HG02870 (cell line): ENCODE data around the gene GPD2.
"Not testable (repeated sequence)": the region's sequence is repeated elsewhere in the genome, so short reads cannot be mapped to it uniquely, and the experiment has no call there.

Experiments used
- ATAC-seq: cut with Tn5 transposase; IDR thresholded peaks from one replicate; pipeline ENCODE4 v1.9.1; 2021; ENCODE audit warnings: mild to moderate bottlenecking, moderate library complexity; ENCODE audit not compliant: unreplicated experiment

GPD2 gene

DNA sequence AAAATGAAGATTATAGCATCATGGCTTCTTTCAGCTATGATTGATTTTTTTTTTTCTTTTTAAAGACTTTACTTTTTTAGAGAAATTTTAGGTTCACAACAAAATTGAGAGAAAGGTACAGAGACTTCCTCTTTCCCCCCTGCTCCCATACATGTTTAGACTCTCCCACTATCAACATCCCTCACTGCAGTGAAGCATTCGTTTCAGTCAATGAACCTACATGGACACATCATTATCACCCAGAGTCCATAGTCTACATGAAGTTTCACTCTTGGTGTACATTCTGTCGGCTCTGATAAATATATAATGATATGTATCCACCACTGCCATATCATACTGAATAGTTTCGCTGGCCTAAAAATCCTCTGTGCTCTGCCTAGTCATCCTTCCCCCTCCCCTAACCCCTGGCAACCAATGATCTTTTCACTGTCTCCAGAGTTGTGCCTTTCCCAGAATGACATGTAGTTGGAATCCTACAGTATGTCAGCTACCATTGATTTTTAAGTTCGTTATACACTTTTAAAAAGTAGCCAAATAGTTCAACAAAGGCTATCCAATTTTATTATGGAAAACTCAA lies 86.8 kb downstream of the GPD2 start:
- ATAC-seq: no peak

- ATAC-seq: peak; percentile 97
Observed at GRCh38 chr2:156526950-156527636, 90.9 kb downstream of the GPD2 start.

DNA sequence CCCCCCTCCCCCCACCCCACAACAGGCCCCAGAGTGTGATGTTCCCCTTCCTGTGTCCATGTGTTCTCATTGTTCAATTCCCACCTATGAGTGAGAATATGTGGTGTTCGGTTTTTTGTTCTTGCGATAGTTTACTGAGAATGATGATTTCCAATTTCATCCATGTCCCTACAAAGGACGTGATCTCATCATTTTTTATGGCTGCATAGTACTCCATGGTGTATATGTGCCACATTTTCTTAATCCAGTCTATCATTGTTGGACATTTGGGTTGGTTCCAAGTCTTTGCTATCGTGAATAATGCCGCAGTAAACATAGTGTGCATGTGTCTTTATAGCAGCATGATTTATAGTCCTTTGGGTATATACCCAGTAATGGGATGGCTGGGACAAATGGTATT lies 92.4 kb downstream of the GPD2 start:
- not testable (repeated sequence) for ATAC-seq

GRCh38 chr2:156532989-156533388 lies 96.8 kb downstream of the GPD2 start:
- peak; percentile 47 for ATAC-seq

GRCh38 chr2:156536534-156536933 lies 100.4 kb downstream of the GPD2 start:
- ATAC-seq: no peak

DNA sequence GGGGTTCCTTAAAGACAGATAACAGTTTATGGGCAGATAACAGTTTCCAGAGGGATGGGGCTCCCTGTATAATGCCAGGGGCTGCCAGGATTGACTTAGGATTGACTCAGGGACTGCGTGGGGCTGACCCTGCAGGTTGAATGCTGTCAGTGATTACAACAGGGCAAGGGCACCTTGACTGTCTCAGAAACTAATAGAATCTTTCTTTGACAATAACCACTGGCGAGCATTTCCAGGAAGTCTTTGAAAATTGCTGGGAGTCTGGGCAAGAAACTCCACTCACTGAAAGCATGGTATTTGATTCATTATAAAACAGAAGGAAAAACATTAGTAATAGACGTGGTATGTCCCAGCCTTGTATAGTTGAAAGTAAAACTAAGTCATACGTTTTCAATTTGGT lies 101.0 kb downstream of the GPD2 start:
- no peak for ATAC-seq

DNA sequence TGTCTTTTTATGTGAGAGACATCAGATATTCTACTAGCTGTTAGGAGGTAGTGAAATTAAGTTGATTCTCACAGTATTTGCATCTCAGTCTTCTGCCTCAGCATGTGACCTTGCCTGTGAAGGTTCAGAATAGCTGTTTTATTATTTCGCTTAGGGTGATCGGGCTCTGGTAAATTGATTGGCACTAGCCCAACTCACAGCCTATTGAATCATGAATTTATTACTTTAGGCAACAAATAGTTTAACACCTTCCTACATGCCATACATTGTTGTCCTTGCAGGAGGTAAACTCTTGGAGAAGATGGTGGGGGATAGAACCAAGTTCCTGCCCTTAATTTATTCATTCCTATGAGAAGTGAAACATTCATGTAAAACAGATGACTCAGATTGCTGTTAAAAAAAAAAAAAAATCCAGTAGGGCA lies 101.9 kb downstream of the GPD2 start:
- peak; percentile 57 for ATAC-seq

DNA sequence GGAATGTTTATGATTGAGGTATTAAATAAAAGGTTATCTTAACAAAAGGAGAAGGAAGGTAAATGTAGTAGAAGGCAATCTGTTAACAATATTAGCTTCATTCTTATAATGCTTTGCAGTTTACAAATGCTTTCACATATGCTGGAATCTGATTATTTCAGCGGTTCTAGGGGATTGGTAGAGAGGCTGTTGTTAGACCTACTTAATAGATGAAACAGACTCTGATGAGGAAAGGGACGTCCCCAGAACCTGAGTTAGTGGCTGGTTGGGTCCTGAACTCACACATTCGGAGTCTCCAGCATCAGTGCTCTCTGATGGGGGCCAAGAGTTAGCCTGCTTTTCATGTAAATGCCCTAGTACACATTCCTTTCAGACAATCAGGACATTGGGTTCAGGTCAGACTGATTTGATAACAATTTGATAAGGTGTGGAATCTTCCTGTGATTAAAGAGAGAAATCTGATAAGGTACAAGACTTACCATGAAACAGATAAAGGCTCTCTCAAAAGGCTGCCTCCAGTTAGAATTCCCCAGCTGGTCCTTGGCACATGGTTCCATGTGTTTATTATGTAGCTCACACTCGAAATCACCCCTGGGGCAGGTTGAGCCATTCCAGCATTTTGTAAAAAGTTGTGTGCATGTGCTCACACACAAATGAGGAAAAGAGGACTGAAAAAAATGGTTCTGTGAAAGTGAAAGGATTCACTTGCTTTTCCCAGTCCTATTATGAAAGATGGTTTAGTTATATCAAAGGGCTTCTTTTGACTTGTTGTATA lies 103.1 kb downstream of the GPD2 start:
- no peak for ATAC-seq

- no peak for ATAC-seq
Observed at GRCh38 chr2:156540706-156541105, 104.5 kb downstream of the GPD2 start.

DNA sequence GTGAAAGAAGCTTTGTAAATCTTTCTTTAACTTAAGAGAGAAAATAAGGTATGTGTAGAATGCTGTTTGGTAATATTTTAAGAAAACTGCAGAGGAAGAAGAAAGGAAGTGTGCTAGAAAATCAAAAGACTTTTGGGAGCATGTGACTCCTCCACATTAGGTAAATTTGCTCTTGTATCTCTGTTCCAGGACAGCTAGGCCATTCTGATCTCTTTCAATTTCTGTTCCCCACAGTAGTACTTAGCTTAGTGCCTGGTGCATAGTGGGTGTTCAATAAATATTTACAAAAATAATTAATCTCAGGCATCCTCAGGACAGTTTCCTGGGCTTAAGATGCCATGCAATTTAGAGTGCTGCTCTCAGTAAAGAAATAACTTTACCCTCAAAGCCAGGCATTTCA lies 105.0 kb downstream of the GPD2 start:
- ATAC-seq: peak; percentile 32

DNA sequence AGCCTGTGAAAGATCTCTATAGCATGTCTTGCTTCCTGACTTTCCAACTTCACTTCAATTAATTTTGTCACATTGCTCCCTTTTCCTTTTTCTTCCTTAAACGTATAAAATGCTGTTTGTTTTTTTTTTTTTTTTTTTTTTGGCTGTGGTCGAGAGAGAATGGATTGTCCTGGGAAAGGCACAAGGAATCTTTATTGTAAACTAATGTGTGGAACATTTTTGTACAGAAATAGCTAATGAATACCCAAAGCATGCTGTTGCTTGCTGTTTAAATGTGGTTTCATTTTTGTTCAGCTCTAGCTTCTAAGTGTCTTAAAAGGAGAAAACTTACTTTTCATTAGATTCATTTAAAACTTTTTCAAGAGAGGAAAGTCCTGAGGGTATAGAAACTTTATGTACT lies 105.5 kb downstream of the GPD2 start:
- ATAC-seq: no peak

GRCh38 chr2:156548413-156548812 lies 112.2 kb downstream of the GPD2 start:
- no peak for ATAC-seq

DNA sequence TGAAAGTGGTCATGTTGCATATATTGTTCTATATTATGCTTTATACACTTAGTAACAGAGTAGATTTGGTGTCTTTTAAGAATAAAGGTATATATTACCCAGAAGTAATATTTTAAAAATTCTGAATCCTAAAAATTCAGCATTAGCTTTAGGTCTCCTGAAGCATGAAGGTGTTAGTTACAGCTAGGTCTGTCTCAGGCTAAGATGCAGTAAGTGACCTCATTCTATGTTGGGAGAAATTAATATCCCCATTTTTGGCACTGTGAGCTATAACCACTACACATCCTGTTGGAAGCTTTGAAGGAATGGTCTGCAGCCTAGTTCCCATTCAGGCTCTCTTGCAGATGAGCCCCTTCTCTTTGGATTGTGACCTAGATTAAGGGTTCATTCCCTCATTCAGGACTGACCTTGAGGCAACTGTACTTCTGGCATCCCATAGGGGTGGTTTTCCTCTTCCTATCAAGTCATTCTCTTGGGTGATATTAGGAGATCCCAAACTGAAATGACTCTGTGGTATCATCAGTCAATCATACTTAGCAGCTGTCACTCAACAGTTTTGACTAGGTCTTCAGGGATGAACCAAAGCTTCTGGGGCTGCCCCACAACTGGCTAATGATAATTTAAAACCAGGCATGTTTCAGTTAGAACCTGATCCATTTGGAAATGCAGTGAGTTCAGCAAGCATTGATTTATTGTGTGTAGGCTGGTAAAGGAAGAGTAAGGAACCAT lies 117.7 kb downstream of the GPD2 start:
- no peak for ATAC-seq

DNA sequence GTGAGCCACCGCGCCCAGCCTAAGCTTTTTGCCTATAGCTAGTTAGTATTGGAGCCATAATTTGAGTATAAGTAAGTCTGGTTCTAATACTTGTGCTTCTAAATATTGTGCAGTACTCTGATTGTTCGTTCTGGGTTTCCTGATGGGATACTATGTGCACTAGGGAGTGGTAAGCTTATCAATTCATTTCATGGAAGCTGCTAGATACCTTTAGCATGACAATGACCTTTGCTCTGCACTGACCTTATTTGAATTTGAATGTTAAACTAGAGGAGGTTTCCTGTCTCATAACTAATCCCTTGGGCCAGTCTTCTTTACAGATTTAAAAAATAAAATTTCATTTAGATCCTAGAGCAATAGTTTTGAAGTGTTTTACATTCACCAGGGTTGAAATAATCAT lies 125.1 kb downstream of the GPD2 start:
- no peak for ATAC-seq

DNA sequence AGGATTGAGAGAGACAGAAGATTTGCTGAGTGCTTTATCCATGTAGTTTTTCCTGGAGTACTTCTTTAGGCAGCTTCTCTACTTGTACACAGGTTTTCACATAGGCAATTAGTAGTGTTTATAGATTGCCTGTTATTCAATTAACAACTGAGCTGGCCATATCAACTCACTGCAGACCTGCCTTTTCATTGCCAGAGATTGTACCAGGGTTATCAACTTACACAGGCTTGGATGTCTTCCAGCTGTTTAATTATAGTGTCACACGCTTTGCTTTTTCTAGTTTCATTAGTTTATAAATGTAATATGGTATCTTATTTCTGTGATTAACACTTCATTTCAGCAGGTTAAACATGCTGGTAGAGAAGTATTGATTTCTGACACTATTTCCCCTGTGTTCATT lies 125.9 kb downstream of the GPD2 start:
- no peak for ATAC-seq

DNA sequence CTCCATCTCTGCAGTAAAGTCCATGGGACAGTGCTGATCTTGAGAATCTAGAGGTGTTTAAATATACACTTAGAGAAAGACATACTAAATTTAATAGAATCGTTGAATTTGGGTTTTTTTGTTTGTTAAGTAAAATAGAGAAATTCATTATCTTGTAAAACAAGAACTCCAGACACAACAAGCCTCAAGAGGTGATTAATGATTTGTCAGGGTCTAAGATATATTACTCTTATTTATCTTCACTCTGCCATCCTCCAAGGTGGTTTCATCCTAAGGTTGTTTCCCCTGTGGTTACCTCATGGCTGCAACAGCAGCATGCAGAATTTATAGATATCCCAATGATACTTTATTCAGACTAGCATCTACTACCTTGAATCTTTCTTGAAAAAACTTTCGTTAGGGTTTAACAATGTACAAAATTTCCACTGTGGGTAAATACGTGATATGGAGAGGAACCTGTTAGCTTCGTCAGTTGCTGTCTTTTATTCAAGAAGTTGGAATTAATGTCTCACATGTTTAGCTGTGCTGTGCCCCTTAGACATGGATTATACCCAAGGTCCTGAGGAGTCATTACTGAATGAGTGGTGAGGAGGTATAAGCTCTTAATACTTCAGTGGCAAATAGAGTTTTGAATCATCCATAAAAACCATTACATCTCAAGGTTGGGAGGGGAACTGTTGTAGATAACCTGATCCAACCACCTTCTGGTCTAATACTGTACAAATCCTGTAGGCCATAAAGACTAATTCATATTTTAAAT lies 128.0 kb downstream of the GPD2 start:
- ATAC-seq: no peak

- no peak for ATAC-seq
Observed at GRCh38 chr2:156565066-156565710, 129.0 kb downstream of the GPD2 start.

- peak; percentile 73 for ATAC-seq
Observed at GRCh38 chr2:156573710-156574109, 137.5 kb downstream of the GPD2 start.

- no peak for ATAC-seq
Observed at GRCh38 chr2:156574112-156574511, 137.9 kb downstream of the GPD2 start.

DNA sequence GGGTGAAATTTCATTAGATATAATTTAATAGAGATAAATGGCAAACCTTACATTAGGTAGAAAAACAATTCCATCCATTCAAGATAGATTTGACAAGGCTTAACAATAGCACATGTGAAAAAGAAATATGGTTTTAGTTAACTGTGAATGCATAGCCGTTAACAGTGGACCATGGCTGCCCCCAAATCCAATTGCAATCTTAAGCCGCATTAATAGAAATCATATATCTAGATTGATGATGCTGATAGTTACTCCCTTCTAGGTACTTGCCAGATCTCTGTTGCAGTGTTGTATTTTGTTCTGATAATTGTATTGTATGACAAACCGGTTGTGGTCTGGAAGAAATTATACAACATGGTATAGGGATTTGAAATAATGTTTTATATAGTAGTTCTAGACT lies 139.8 kb downstream of the GPD2 start:
- ATAC-seq: no peak
